HCT116 (cell line): ENCODE measurements around the gene TRPV4.

ENCODE experiments used
- TF ChIP-seq, protein P1 (sequence below), 3 experiments: fragments of 200-600 bp in 1 of 3; sonication (generic) in 1 of 3; IDR thresholded peaks in 2 of 3; conservative IDR thresholded peaks in 1 of 3; 2 replicates each; pipeline ENCODE4 v1.5.1; 2012 to 2017; ENCODE audit warnings: low read depth in 2 of 3, low read length in 2 of 3, antibody characterized with exemption in 1 of 3, borderline replicate concordance in 1 of 3, control low read depth in 1 of 3, mild to moderate bottlenecking in 1 of 3, mixed read lengths in 1 of 3, mixed run types in 1 of 3, moderate library complexity in 1 of 3; ENCODE audit not compliant: insufficient read depth in 1 of 3
- TF ChIP-seq, protein P2 (sequence below): IDR thresholded peaks from 2 replicates; pipeline ENCODE4 v1.6.1; 2012; ENCODE audit warnings: low read depth

DNA sequence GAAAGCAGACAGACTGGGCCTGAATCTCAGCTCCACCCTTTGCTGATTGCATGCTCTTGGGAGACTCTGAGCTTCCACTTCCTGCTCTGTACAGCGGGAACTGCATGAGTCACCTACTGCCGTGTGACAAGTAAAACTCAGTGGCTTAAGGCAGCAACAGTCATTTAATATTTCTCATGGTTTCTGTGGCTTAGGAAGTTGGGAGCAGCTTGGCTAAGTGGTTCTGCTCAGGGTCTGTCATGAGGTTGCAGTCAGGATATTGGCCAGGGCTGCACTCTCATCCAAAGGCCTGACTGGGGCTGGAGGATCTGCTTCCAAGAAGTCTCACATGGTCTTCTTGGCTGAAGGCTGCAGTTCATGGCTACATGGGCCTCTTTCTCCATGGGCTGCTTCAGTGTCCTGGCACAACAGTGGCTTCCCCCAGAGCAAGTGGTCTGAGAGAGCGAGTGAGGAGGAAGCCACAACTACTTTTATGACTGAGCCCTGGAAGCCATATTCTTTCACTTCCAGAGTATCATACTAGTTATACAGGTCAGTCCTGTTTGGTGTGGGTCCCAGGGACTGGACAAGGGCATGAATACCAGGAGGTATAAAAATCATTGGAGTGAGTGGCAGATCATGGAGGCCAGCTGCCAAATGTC, 69.9 kb downstream of the TRPV4 start:
- TF ChIP-seq, protein P1, sequence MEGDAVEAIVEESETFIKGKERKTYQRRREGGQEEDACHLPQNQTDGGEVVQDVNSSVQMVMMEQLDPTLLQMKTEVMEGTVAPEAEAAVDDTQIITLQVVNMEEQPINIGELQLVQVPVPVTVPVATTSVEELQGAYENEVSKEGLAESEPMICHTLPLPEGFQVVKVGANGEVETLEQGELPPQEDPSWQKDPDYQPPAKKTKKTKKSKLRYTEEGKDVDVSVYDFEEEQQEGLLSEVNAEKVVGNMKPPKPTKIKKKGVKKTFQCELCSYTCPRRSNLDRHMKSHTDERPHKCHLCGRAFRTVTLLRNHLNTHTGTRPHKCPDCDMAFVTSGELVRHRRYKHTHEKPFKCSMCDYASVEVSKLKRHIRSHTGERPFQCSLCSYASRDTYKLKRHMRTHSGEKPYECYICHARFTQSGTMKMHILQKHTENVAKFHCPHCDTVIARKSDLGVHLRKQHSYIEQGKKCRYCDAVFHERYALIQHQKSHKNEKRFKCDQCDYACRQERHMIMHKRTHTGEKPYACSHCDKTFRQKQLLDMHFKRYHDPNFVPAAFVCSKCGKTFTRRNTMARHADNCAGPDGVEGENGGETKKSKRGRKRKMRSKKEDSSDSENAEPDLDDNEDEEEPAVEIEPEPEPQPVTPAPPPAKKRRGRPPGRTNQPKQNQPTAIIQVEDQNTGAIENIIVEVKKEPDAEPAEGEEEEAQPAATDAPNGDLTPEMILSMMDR (IDR thresholded peaks at IDR 0.05 in 2 of 3, conservative IDR thresholded peaks at IDR 0.05 in 1 of 3; ENCODE audit: borderline replicate concordance in 1 of 3, insufficient read depth in 1 of 3, low read depth in 2 of 3, low read length in 2 of 3), result no peak
- TF ChIP-seq, protein P2, sequence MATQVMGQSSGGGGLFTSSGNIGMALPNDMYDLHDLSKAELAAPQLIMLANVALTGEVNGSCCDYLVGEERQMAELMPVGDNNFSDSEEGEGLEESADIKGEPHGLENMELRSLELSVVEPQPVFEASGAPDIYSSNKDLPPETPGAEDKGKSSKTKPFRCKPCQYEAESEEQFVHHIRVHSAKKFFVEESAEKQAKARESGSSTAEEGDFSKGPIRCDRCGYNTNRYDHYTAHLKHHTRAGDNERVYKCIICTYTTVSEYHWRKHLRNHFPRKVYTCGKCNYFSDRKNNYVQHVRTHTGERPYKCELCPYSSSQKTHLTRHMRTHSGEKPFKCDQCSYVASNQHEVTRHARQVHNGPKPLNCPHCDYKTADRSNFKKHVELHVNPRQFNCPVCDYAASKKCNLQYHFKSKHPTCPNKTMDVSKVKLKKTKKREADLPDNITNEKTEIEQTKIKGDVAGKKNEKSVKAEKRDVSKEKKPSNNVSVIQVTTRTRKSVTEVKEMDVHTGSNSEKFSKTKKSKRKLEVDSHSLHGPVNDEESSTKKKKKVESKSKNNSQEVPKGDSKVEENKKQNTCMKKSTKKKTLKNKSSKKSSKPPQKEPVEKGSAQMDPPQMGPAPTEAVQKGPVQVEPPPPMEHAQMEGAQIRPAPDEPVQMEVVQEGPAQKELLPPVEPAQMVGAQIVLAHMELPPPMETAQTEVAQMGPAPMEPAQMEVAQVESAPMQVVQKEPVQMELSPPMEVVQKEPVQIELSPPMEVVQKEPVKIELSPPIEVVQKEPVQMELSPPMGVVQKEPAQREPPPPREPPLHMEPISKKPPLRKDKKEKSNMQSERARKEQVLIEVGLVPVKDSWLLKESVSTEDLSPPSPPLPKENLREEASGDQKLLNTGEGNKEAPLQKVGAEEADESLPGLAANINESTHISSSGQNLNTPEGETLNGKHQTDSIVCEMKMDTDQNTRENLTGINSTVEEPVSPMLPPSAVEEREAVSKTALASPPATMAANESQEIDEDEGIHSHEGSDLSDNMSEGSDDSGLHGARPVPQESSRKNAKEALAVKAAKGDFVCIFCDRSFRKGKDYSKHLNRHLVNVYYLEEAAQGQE, result no peak
